Measurements from ENCODE around the gene ZKSCAN1.

The ZKSCAN1 gene

DNA sequence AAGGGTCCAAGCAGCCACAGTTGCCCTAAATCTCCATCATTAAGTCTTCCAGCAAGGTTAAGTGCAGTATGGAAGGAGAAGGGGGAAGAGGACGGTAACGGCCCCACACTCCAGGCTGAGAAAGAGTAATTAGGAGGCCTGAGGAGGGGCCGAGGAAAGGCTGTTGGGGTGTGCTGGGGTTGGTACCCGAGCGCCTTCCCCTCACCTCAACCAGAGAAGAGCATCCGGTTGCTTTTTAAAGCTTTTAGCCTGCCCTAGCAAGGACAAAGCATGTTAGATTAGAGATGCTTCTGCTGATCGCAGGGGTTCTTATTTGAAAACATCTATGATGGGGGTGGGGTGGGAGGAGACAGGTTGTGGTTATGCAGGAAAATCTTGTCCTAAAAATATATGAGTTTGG, 25.2 kb downstream of the ZKSCAN1 start:
- no peak for DNase-seq

DNA sequence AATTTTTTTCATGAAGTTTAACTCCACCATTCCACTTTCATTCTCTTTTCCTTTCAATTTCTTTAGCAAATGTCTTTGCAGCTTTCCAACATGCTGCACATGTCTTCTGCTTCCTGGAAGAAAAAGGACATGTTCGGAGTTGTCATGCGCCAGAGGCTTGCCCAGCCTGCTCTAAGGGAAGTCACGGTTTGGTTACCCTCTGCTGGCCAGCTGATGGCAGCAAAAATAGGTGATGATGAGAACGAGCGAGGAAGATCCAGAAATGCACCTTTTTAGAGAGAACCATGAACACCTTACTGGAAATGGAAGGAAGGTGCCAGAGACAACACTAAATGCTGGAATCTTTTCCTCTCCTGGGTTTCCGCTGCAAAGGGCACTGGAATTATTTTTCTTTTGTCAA, 29.3 kb downstream of the ZKSCAN1 start:
- no peak for DNase-seq

- DNase-seq, result no peak
Observed at GRCh38 chr7:100048680-100049079, 33.3 kb downstream of the ZKSCAN1 start.

- DNase-seq, result peak; percentile 91
Observed at GRCh38 chr7:100049441-100050291, 34.3 kb downstream of the ZKSCAN1 start, which contains the start of gene ZSCAN21. ZSCAN21 (plus strand) TSS chr7:100049774; CDS start chr7:100057007, 7,233 bp downstream.

GRCh38 chr7:100051611-100052010, 36.2 kb downstream of the ZKSCAN1 start:
- no peak for DNase-seq

GRCh38 chr7:100053215-100053614, 37.8 kb downstream of the ZKSCAN1 start:
- peak; percentile 64 for DNase-seq

DNA sequence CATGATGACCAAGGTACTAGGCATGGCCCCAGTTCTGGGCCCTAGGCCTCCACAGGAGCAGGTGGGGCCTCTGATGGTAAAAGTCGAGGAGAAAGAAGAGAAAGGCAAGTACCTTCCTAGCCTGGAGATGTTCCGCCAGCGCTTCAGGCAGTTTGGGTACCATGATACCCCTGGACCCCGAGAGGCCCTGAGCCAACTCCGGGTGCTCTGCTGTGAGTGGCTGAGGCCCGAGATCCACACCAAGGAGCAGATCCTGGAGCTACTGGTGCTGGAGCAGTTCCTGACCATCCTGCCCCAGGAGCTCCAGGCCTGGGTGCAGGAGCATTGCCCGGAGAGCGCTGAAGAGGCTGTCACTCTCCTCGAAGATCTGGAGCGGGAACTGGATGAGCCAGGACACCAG, 41.6 kb downstream of the ZKSCAN1 start:
- no peak for DNase-seq

GRCh38 chr7:100059251-100059739, 43.9 kb downstream of the ZKSCAN1 start:
- no peak for DNase-seq

DNA sequence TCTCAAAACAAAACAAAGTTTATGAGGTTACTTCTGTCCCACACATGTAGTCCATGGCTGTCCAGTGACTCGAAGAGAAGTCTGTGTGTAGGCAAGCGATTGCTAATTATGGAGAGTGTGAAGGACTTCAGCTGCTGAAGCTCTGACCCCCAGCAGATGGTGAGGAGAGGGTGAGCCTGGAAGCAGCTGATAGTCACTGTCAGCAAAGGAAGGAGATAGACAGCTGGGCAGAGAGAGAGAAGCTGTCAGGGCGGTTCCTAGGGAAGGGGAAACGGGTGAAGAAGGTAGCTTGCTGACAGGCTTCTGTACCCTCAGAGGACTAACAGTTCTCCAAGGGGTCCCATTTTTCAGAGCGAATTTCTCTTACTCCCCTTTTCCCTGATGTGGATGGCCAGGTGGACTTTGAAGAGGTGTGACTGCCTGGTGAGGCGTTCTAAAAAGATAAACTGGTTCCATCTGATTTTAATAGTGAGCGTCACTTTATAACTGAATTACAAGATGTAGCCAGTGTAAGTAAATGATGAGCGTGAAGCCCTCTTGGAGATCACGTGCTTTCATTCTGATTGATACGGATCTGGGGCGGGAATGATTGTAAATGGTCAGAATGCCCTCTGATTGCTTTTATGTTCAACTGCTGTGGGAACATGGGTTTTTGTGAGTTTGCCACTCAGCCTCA, 46.3 kb downstream of the ZKSCAN1 start:
- DNase-seq, result peak; percentile 40

- no peak for DNase-seq
Observed at GRCh38 chr7:100063376-100063775, 48.0 kb downstream of the ZKSCAN1 start.

- no peak for DNase-seq
Observed at GRCh38 chr7:100064162-100064561, 48.8 kb downstream of the ZKSCAN1 start.

DNA sequence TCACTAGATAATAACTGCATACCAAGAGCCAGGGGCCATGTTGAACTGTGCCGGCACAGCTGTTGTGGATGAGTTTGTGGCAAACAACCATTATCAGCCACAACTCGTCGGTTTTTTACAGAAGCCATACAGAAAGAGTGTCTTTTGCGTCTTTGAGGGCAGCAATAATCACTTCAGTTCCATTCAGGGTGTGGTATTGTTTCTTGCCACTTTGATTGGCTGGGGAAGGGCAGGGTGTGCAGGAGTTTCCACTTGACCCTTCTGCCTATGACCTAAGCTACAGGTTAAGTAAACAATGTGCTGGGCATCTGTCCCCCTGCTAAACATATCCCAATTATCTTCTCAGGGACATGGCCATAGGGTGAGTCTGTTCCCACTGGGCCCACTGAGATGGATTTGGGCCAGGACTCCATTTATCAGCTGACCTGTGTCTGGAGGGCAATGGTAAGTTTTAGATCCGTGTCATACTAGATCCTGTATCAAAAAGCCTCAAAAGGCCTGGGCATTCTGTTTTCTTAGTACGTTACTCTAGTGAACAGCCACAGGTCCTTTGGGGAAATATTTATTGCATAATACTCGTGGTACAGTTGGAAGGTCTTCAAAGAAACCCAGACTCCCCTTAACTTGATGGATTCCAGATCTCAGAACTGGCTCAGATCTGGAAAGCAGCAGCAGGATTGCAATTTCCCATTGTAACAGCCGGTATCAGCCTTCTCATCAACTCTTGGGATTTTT, 50.2 kb downstream of the ZKSCAN1 start:
- DNase-seq, result no peak

DNA sequence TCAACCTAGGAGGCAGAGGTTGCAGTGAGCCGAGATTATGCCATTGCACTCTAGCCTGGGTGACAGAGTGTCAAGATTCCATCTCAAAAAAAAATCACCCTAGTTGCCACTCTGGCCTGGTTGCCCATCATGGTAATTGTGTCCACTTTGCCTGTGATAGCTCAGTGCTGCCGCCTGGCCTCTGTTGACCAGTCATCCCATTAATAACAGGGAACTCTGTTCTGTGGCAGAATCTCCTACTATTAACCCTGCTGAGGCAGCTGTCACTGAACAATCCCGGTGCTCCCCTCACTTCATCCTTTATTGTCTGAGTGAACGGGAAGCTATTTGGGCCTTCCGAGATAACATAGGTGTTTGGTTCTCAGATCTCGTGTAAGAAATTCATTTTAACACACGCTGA, 51.6 kb downstream of the ZKSCAN1 start:
- DNase-seq, result no peak

- DNase-seq, result no peak
Observed at GRCh38 chr7:100069991-100070390, 54.6 kb downstream of the ZKSCAN1 start.

DNA sequence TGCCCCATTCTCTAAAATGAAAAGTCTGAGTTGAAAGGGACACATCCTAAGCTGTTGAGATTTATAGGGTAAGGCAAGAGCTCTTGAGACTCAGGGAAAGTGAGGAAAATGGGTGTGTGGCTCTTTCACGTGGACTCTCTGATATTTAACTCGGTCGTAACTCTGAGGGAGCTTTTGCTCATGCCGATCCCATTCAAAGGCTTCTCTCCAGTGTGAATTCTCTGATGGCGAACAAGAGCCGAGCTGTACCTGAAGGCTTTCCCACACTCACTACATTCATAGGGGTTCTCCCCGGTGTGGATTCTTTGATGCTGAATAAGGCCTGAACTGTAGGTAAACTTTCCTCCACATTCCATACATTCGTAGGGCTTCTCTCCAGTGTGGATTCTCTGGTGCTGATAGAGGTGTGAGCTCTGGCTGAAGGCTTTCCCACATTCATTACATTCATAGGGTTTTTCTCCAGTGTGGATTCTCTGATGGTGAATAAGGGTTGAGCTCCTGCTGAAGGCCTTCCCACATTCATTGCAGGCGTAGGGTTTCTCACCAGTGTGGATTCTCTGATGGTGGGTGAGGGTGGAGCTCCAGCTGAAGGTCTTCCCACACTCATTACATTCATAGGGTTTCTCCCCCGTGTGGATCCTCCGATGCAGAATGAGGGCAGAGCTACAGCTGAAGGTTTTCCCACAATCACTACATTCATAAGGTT, 55.8 kb downstream of the ZKSCAN1 start:
- DNase-seq, result no peak

DNA sequence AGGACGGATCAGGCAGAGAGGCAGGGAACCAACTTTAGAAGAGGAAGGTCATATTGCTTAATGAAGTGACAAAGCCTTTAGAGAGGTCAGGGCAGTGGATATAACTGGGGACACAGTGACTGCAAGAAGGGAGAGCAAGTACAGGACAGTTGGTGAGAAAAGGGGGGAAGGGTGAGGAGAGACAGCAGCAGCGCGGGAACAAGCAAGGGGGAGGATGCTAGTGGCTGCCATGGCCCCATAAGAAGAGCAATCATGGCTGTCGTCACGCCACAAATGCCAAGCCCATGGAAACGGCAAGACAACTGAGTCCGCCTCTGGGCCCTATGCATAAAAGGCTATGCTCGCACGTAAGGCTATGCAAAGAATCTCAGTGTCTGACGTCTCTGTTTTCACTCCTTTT, 57.1 kb downstream of the ZKSCAN1 start:
- DNase-seq, result no peak

DNA sequence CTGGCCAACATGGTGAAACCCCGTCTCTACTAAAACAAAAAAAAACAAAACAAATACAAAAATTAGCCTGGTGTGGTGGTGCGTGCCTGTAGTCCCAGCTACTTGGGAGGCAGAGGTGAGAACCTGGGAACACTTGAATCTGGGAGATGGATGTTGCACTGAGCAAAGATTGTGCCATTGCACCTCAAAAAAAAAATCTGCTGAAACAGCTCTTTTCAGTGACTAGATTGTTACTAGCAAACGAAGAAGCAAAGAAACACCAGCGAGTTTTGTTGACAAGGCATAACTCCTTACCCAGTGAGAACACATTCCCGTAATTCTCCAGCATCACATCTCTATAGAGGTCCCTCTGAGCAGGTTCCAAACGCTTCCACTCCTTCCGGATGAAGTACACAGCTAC, 59.4 kb downstream of the ZKSCAN1 start:
- no peak for DNase-seq

- no peak for DNase-seq
Observed at GRCh38 chr7:100075418-100075817, 60.0 kb downstream of the ZKSCAN1 start.

DNA sequence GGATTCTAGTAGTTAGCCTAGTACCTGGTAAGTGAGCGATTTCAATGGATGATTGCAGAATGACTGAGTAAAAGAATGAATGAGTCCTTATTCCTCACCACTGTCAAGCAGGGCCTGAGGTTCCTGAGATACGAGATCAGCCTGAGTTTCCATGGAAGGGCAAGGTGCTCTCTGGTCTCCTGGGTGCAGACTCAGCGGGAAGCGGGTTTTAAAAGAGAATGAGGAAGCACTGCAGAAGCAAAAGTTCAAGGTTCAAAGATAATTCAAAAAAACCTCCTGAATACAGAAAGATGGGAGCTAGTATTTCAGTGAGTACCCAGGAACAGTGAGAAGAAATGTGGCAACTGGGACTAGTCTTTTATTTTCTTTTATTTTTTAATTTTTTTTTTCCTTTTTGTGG, 61.8 kb downstream of the ZKSCAN1 start:
- DNase-seq, result no peak

DNA sequence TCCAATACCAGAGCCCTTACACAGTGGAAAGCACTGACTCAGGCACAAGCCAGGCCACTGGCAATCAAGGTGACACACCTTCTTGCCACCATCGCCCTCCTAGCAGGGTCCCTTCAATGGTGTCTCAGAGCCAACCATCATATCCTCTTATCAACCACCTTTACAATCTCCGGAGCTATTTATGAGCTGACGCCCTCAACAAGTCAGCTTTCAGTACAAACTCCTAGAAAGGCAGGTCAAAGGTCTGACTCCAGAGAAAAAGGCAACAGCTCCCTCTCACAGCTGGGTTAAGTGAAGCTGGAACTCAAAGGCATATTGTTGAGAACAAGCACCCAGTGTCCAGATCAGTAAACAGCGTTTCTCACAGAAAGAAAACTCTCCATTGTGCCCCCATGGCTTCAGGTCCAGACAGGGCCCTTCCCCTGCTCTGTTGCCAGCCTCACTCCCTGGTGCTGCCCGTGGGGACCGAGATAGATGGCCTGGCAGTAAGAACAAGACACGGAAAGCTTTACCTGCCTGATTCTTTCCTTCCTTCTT, 63.7 kb downstream of the ZKSCAN1 start:
- DNase-seq, result no peak

- no peak for DNase-seq
Observed at GRCh38 chr7:100080907-100081534, 65.6 kb downstream of the ZKSCAN1 start.

DNA sequence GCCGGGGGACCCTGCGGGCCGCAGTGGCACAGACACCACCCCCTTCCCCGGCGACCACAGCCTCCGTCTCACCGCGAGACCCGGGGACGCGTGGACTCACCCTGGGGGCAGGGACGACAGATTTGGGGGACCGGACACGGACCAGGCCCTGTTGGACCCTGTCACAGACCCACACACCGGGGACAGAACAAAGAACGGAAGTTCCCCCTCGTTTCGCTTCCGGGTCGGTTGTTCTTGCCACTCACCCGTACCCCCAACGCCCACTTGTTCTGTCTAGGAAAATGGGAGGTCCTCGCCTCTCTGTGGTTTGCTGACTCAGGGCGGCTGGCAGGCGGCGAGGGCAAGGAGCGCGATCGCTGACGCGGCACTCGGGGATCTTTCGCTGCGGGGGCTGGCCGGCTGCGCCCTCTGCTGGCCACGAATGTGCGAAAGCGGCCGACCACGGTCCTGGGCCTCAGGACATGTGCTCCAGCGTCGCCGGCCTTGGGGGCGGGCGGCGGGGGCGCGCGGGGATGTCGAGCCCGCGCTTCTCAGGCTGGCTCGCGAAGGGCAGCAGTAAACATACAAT, 66.2 kb downstream of the ZKSCAN1 start, which contains the start of gene ZNF3:
Gene ZNF3 (minus strand): TSS at position 189 of the 568 bp plus-strand sequence. CDS start 4,366 bp downstream, outside the sequence.
- peak; percentile 100 for DNase-seq

Measured in femur (tissue), 1 donor.